ENCODE results near the gene SH3RF3.

GRCh38 chr2:109230941-109231420 is 102.0 kb downstream of the SH3RF3 start:
- no peak for TF ChIP-seq POLR2A (IDR thresholded peaks at IDR 0.05)
- no peak for TF ChIP-seq CTCF (IDR thresholded peaks at IDR 0.05)
- no peak for TF ChIP-seq POLR2AphosphoS5 (IDR thresholded peaks at IDR 0.05)
